ENCODE measurements around the gene RPS15.

Gene RPS15

DNA sequence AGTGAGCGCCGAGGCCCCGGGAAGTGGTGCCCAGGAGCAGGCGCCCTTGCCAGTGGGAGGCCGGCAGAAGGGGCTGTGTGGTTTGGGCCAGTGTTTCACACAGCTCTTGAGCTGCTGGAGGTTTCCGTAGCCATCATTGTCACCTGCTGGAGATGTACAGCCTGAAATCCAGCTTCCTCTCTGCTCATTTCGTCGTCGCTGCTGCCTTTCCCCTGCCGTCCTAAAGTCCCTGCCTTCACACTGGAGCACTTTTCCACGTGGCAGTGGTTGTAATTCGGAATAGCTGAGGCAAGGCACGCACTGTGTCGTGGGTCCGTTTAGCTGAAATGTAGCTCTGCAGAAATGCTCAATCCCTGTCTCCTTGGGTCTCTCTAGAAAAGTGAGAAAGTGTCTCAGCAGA lies 17.6 kb upstream of the RPS15 start:
- DNase-seq = no peak

- DNase-seq = no peak
These were observed 16.8 kb upstream of the RPS15 start for GRCh38 chr19:1421218-1421957.

DNA sequence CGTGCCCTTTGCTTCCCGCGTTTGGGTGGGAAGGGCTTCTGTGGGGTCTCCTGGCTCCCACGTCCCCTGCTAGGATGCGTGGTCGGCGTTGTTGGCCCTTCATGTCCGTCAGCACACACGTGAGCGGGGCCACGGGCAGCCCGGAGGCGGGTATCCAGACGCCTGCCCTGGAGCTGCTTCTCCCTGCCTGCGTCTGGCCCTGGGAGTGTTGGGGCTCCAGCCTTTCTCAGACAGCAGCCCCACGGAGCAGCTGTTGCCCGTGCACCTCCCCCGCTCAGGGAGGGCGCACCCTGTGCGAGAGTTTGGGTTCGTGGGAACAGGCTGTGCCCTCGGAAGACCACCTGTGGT lies 16.3 kb upstream of the RPS15 start:
- no peak for DNase-seq

DNA sequence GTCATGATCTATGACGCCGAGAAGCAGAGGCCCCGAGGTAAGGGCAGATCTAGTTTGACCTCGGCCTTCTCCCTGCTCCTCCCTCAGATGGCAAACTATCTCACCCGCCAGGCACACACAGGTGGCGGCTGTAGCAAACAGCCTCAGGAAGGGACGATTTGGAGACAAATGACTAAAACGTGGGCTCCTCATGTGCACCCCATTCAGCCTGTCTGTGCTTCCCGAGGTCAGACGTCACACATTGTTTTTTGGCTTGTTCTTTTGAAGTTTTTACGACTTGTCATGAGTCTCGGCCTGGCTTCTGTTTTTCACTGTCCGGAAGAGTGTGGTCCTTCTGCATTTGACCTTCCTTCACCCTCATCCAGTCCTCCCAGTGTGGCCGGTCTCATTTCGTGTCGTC lies 15.8 kb upstream of the RPS15 start:
- DNase-seq = no peak

GRCh38 chr19:1422943-1423342 lies 15.3 kb upstream of the RPS15 start:
- no peak for DNase-seq

- no peak for DNase-seq
These were observed 14.6 kb upstream of the RPS15 start for GRCh38 chr19:1423436-1424191.

- DNase-seq = no peak
These were observed 13.8 kb upstream of the RPS15 start for GRCh38 chr19:1424192-1424955.

DNA sequence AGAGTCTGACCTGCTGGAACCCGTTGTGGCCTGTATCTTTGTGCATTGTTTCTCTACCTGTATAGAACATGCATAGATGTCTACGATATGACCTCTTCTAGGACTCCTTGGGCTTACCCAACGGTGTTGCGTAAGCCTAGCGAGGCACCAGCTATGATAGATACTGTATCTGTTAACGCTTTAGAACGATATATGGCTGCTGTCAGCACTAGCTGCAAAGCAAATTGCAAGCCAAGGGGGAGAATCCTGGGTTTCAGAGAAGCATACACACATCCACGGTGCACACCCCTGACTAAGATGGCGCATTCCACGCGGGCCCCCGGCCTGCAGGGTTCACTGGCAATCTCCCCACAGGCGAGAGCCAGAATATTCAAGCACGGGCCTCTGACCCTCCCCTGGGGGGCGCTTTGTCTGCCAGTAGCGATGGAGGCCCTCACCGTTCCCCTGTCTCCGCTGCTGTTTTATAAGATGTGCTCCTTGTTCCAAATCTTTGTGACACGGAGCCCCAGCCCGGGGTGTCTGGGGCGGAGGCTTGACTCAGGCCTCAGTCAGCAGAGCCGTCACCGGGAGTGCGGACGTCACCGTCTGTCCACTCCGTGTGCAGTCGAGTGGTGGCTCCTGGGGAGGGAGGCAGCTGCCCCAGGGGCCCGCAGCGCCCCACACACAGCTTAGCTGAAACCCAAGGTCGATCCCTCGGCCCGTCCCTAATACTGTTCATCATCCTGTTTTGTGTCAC lies 12.9 kb upstream of the RPS15 start:
- DNase-seq = no peak

DNA sequence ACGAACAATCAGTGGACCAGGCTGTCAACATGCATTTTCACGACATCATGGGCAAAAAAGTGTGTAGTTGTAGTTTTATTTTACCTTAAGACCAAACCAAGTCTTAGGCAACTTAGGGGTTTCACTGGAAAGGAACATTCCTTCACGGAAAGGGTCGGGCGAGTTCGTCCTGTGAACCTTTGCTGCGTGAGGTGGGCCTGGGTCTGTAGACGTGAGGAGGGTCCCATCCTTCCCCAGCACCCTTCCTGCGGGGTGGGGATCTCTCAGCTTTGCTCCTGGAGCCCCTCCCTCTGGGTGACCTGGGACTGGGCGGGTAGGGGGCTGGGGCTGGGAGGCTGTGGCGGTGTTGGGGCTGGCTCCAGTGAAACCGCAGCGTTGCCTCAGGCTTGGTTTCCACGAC lies 12.3 kb upstream of the RPS15 start:
- no peak for DNase-seq

DNA sequence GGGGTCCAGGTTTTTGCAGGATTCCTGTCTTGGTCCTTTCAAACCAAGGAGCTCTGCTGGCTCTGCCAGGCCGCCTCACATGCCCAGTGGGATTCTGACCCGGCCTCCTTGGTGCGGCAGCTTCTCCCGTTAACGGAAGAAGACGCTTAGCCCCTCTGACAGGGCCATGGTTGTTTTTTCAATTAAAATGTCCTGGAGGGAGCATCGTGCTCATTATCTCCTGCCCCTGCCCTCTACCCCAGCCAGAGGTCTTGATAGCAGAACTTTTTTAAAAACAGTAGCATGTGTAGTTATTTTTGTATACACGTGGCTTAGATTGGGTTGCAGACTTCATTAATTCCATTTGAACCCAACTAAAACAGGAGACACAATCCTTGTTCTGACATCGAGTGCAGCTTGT lies 11.5 kb upstream of the RPS15 start:
- no peak for DNase-seq

DNA sequence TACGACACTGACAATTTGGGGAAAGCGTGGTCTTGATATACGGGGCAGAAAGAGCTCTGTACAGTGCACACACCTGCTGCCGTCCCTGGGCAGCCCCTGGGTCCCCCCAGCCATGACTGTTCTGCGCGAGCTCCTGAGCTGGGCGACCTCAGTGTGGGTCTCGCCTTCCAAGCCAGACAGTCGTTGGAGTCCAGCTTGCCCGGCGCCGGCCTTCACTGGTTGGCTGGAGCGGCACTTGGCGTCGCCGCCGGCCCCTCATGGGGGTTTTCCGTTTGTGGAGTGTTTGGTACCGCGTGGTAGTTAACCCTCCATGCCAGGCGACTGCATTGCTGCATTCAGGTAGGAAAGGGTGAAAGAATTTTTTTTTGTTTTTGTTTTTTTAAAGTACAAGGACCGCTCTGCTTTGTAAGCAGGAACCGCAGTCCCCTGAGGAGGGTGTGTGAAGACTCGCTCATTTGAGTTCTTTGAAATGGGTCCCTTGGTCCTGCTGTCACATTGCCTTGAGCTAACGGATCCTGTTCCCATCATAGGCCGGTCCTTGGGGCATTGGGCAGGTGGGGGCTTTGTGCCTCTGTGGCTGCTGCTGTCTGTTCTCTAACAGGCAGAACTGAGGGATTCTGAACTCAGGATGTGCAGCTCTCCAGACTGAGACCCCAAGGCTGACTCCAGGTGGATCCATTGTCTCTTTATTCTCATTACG lies 10.8 kb upstream of the RPS15 start:
- no peak for DNase-seq

DNA sequence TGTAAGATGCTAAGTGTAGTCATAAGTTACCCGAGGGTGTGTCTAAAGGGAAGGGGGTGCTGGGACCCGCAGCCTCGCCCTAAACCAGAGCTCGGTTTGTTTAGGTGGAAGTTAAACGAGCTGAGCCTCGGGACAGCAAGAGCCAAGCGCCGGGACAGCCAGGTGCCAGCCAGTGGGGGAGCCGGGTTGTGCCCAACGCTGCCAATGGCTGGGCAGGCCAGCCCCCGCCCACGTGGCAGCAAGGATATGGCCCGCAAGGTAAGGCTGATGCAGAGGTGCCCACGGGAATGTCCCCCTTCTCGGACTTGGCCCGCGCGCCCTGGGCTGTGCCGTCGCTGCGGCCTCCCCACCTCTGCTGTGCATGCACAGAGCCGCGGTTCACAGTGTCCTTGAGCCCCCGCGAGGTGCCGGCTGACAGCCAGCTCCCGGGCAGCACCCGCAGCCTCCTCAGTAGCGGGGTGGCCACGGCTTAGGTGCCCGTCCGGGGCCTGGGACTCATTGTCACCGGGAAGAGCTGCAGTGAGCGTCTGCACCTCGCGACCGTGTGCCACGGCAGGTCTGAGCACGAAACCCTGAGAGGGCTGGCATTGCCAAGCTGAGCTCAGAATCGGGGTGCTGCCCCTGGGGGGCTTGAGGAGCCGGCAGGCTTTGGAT lies 9.3 kb upstream of the RPS15 start:
- no peak for DNase-seq

DNA sequence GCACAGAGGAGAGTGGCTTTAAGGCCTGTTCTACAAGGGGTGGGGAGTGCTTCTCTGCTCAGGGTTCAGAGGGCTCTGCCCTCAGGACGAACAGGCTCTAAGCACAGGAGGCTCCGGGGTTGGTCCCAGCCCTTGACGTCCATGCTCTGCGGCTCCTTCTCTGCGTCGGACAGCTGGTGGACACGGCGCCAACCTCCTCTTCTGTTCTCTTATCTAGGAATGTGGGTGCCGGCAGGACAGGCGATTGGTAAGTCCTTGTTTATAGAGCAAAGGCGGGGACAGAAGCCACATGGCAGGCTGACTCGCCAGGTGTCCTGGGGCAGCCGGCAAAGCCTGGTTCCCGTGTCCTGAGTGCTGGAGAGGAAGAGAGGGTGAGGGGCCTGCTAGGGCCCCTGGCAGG lies 8.4 kb upstream of the RPS15 start:
- no peak for DNase-seq

GRCh38 chr19:1430246-1430645 lies 8.0 kb upstream of the RPS15 start:
- no peak for DNase-seq

DNA sequence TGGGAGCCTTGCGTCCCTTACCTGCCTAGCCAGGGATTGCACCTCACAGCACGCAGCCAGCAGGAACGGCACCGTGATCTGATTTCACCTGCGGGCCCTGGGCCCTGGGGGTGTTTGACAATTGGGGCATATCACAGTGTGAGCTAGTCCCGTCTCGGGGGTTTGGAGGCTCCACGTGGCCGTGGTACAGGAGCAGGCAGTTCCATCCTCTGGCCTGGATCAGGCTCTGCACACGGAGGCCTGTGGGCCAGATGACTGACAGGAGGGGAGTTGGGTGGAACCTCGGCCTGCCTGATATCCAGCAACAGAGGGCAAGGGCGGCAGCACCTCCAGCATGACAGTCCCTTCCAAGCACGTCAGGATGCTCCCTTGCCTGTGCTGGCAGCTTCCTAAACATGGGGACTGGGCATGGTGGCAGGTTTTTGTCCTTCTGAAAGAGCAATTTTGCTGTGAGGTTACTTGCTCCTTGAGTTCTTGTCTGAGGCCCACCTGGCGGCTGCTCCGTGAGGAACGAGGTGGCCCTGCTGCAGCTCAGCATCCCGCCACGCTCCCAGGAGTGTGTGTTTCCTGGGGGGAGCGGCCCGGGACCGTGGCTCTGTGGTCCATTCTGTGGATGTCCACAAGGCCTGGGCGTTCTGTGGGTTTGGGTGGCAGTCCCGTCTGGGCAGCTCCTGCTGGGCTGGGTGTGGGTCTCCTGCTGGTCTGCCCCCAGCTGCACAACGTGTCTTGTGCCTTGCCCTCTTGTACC lies 6.3 kb upstream of the RPS15 start:
- no peak for DNase-seq

DNA sequence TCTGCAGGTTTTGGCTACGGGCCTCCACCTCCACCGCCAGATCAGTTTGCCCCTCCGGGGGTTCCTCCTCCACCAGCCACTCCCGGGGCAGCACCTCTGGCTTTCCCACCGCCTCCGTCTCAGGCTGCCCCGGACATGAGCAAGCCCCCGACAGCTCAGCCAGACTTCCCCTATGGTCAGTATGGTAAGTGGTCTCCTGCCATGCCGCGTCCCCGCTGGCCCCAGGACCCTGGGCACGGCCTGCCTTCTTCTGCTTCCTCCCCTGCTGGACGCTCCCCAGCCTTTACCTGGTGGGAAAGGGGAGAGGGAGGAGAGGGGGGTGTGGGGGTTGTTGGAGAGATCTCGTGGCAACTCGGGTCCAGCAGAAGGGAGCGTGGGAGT lies 5.7 kb upstream of the RPS15 start:
- no peak for DNase-seq

- DNase-seq = no peak
These were observed 4.8 kb upstream of the RPS15 start for GRCh38 chr19:1433119-1434039.

- DNase-seq = no peak
These were observed 4.2 kb upstream of the RPS15 start for GRCh38 chr19:1434040-1434366.

- no peak for DNase-seq
These were observed 3.6 kb upstream of the RPS15 start for GRCh38 chr19:1434577-1435060.

- DNase-seq = no peak
These were observed 2.7 kb upstream of the RPS15 start for GRCh38 chr19:1435378-1435989.
